GM18867 (cell line): ENCODE results near the gene GALNT18.

Source experiments
- ATAC-seq: cut with Tn5 transposase; IDR thresholded peaks from one replicate; pipeline ENCODE4 v1.9.1; 2021; ENCODE audit warnings: mild to moderate bottlenecking, moderate library complexity; ENCODE audit not compliant: unreplicated experiment

The GALNT18 gene

GRCh38 chr11:11534981-11535380 is 86.8 kb downstream of the GALNT18 start:
- ATAC-seq: no peak

- no peak for ATAC-seq
These were observed 88.1 kb downstream of the GALNT18 start for GRCh38 chr11:11533751-11534150.

GRCh38 chr11:11533057-11533456 is 88.7 kb downstream of the GALNT18 start:
- no peak for ATAC-seq

GRCh38 chr11:11532574-11532973 is 89.2 kb downstream of the GALNT18 start:
- ATAC-seq: no peak

- no peak for ATAC-seq
These were observed 90.5 kb downstream of the GALNT18 start for GRCh38 chr11:11531131-11531908.

- no peak for ATAC-seq
These were observed 92.8 kb downstream of the GALNT18 start for GRCh38 chr11:11528986-11529385.

- no peak for ATAC-seq
These were observed 96.5 kb downstream of the GALNT18 start for GRCh38 chr11:11525283-11525682.

- ATAC-seq: no peak
These were observed 97.3 kb downstream of the GALNT18 start for GRCh38 chr11:11524436-11525061.

- ATAC-seq: no peak
These were observed 99.2 kb downstream of the GALNT18 start for GRCh38 chr11:11522591-11522990.

GRCh38 chr11:11521306-11522002 is 100.4 kb downstream of the GALNT18 start:
- no peak for ATAC-seq

- no peak for ATAC-seq
These were observed 101.4 kb downstream of the GALNT18 start for GRCh38 chr11:11520231-11521015.

GRCh38 chr11:11519184-11519583 is 102.6 kb downstream of the GALNT18 start:
- no peak for ATAC-seq

- ATAC-seq: no peak
These were observed 107.6 kb downstream of the GALNT18 start for GRCh38 chr11:11514246-11514645.

- ATAC-seq: no peak
These were observed 108.4 kb downstream of the GALNT18 start for GRCh38 chr11:11513422-11513821.

GRCh38 chr11:11512929-11513328 is 108.9 kb downstream of the GALNT18 start:
- ATAC-seq: no peak

- no peak for ATAC-seq
These were observed 109.3 kb downstream of the GALNT18 start for GRCh38 chr11:11512502-11512901.

- ATAC-seq: no peak
These were observed 109.7 kb downstream of the GALNT18 start for GRCh38 chr11:11512090-11512489.

- ATAC-seq: no peak
These were observed 110.9 kb downstream of the GALNT18 start for GRCh38 chr11:11510939-11511338.

GRCh38 chr11:11505692-11506091 is 116.1 kb downstream of the GALNT18 start:
- no peak for ATAC-seq

- ATAC-seq: no peak
These were observed 116.6 kb downstream of the GALNT18 start for GRCh38 chr11:11505190-11505589.

- ATAC-seq: no peak
These were observed 117.7 kb downstream of the GALNT18 start for GRCh38 chr11:11504071-11504470.
